ENCODE data around the gene INSR. TPM values are rescaled to one million over a fixed set of nuclear protein-coding genes. Genes with fewer than 3 reads are reported as not detected.

INSR gene
- total RNA-seq, 1 experiment from 2014 or later = 35.9 TPM

- POLR2A ChIA-PET = no interaction called here
- no peaks in the 10 kb centered on the region for H3K36me3 Mint-ChIP-seq
- no peak for ATAC-seq
Measured at GRCh38 chr19:7217861-7218260, 76.4 kb downstream of the INSR start.

More at GRCh38 chr19:7217861-7218260, 76.4 kb downstream of the INSR start:
- Mint-ChIP-seq H3K27me3 (ENCODE audit: low read depth) (no peaks in the 10 kb centered on the region), H3K4me1 (peaks cover 28% of the 10 kb centered on the region), H3K27ac (peak overlapping the region; percentile 29; the same call in 1 of the 2 replicates), H3K4me3 (no peak overlapping the region), H3K9me3 (peaks cover 4% of the 10 kb centered on the region)
- TF ChIP-seq E2F5 (CRISPR knock-in tag; IDR thresholded peaks at IDR 0.05) (no peak), CBFB (CRISPR knock-in tag; IDR thresholded peaks at IDR 0.05; ENCODE audit: low read depth) (no peak), ERG (CRISPR knock-in tag; IDR thresholded peaks at IDR 0.05) (no peak), ZNF281 (CRISPR knock-in tag; IDR thresholded peaks at IDR 0.05) (no peak), ZNF396 (CRISPR knock-in tag; IDR thresholded peaks at IDR 0.05; ENCODE audit: borderline replicate concordance) (no peak), NFE2L1 (CRISPR knock-in tag; IDR thresholded peaks at IDR 0.05) (no peak), ZNF416 (CRISPR knock-in tag; IDR thresholded peaks at IDR 0.05) (no peak), JAZF1 (CRISPR knock-in tag; IDR thresholded peaks at IDR 0.05) (no peak), ZMAT4 (CRISPR knock-in tag; IDR thresholded peaks at IDR 0.05) (no peak), ATF2 (CRISPR knock-in tag; IDR thresholded peaks at IDR 0.05; ENCODE audit: borderline replicate concordance, low read depth) (no peak), IRF1 (CRISPR knock-in tag; IDR thresholded peaks at IDR 0.05) (no peak), ATF1 (CRISPR knock-in tag; IDR thresholded peaks at IDR 0.05) (no peak), JUN (CRISPR knock-in tag; IDR thresholded peaks at IDR 0.05) (no peak), MLX (CRISPR knock-in tag; IDR thresholded peaks at IDR 0.05) (no peak), CTCF (IDR thresholded peaks at IDR 0.05) (no peak), ZBTB21 (CRISPR knock-in tag; IDR thresholded peaks at IDR 0.05; ENCODE audit: borderline replicate concordance) (no peak)
- no peak for DNase-seq (ENCODE audit: low spot score)
- CTCF ChIA-PET = no interaction called here

Data from WTC11 (cell line).